BE2C (cell line): ENCODE measurements around the gene CDC42BPA.

Experiments
- DNase-seq: peaks from one replicate; pipeline ENCODE4 v3.0.0-alpha.2; 2020
- H3K27me3 ChIP-seq: fragments of 250-450 bp; sonication (Bioruptor Pico); 2 replicates; pipeline ENCODE4 v1.5.1; 2020; ENCODE audit warnings: mild to moderate bottlenecking
- H3K36me3 ChIP-seq: fragments of 250-450 bp; sonication (Bioruptor Pico); 2 replicates; pipeline ENCODE4 v1.5.1; 2020; ENCODE audit warnings: mild to moderate bottlenecking
- H3K4me1 ChIP-seq: fragments of 250-450 bp; sonication (Bioruptor Pico); 2 replicates; pipeline ENCODE4 v1.5.1; 2020
- H3K4me3 ChIP-seq: 2 replicates; pipeline ENCODE4 v1.5.1; 2011; ENCODE audit warnings: low read depth, low read length
- H3K9me3 ChIP-seq: fragments of 250-450 bp; sonication (Bioruptor Pico); 2 replicates; pipeline ENCODE4 v1.5.1; 2020
- CTCF ChIP-seq: IDR thresholded peaks from 2 replicates; pipeline ENCODE4 v1.5.1; 2012; ENCODE audit warnings: mild to moderate bottlenecking, low read depth, low read length

The CDC42BPA gene

GRCh38 chr1:227174164-227174563 lies 144.1 kb downstream of the CDC42BPA start:
- H3K4me3 ChIP-seq, result no peak overlapping the region
- DNase-seq, result no peak
- H3K9me3 ChIP-seq, result no peaks in the 10 kb centered on the region
- no peak for TF ChIP-seq CTCF
- H3K36me3 ChIP-seq, result no peaks in the 10 kb centered on the region
- no peaks in the 10 kb centered on the region for H3K27me3 ChIP-seq
- H3K4me1 ChIP-seq, result peaks cover 13% of the 10 kb centered on the region

GRCh38 chr1:227170361-227171166 lies 147.7 kb downstream of the CDC42BPA start:
- Histone ChIP-seq H3K9me3 (no peaks in the 10 kb centered on the region), H3K36me3 (no peaks in the 10 kb centered on the region), H3K4me1 (peaks cover 16% of the 10 kb centered on the region), H3K27me3 (no peaks in the 10 kb centered on the region), H3K4me3 (no peak overlapping the region)
- DNase-seq, result no peak
- TF ChIP-seq CTCF, result no peak

- Histone ChIP-seq H3K36me3 (no peaks in the 10 kb centered on the region), H3K27me3 (no peaks in the 10 kb centered on the region), H3K9me3 (no peaks in the 10 kb centered on the region), H3K4me3 (no peak overlapping the region), H3K4me1 (peaks cover 13% of the 10 kb centered on the region)
- DNase-seq, result no peak
- TF ChIP-seq CTCF, result no peak
These were observed 148.9 kb downstream of the CDC42BPA start for GRCh38 chr1:227169343-227169742.

- TF ChIP-seq CTCF, result no peak
- H3K4me1 ChIP-seq, result peaks cover 7% of the 10 kb centered on the region
- no peaks in the 10 kb centered on the region for H3K27me3 ChIP-seq
- H3K4me3 ChIP-seq, result no peak overlapping the region
- H3K9me3 ChIP-seq, result no peaks in the 10 kb centered on the region
- H3K36me3 ChIP-seq, result no peaks in the 10 kb centered on the region
- DNase-seq, result no peak
These were observed 150.8 kb downstream of the CDC42BPA start for GRCh38 chr1:227167276-227168101.

GRCh38 chr1:227166559-227166958 lies 151.7 kb downstream of the CDC42BPA start:
- no peak for DNase-seq
- H3K9me3 ChIP-seq, result no peaks in the 10 kb centered on the region

More at GRCh38 chr1:227166559-227166958, 151.7 kb downstream of the CDC42BPA start:
- Histone ChIP-seq H3K36me3 (no peaks in the 10 kb centered on the region), H3K4me1 (peaks cover 4% of the 10 kb centered on the region), H3K4me3 (no peak overlapping the region), H3K27me3 (no peaks in the 10 kb centered on the region)
- TF ChIP-seq CTCF, result no peak
